ENCODE data around the gene KRTAP5-7.

The KRTAP5-7 gene

DNA sequence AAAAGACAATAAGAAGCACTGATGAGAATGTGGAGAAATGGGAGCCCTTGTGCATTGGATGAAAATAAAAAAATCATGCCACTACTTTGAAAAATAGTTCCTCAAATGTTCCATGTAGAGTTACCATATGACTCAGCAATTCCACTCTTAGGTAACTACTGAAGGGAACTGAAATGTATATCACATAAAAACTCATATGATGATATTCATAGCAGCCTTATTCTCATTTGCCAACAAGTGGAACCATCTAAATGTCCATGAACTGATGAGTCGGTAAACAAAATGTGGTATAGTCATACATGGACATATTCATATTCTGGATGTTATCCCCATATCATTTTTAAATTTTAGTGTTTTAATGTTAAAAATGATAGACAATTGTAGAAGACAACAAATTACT lies 24.6 kb downstream of the KRTAP5-7 start:
- H3K9ac ChIP-seq: no peak overlapping the region
- no peak overlapping the region for H3K4me3 ChIP-seq
- H3K27me3 ChIP-seq: peaks cover 0 to 5% (median 0%) of the 10 kb centered on the region in 11 experiments; a peak in 1 of 22 replicates
- peak overlapping the region in 4 of 11 experiments; percentile 17 to 52 (median 30); a peak in 2 of 22 replicates for H3K27ac ChIP-seq
- H3K9me3 ChIP-seq (replicated peaks in 1 of 11): peaks cover 0 to 6% (median 2%) of the 10 kb centered on the region in 11 experiments; a peak in 10 of 22 replicates
- H3K4me2 ChIP-seq: peak overlapping the region in 8 of 11 experiments; percentile 20 to 66 (median 44); a peak in 14 of 22 replicates
- no peaks in the 10 kb centered on the region; a peak in 1 of 22 replicates for H4K20me1 ChIP-seq
- peaks cover 24 to 48% (median 36%) of the 10 kb centered on the region in 10 experiments for H3K4me1 ChIP-seq
- 0 out of 22 replicates have a peak, but pooled peaks cover 0 to 4% (median 0%) of the 10 kb centered on the region in 11 experiments for H3K36me3 ChIP-seq
- TF ChIP-seq Cebpa-rat (IDR thresholded peaks at IDR 0.05): no peak

DNA sequence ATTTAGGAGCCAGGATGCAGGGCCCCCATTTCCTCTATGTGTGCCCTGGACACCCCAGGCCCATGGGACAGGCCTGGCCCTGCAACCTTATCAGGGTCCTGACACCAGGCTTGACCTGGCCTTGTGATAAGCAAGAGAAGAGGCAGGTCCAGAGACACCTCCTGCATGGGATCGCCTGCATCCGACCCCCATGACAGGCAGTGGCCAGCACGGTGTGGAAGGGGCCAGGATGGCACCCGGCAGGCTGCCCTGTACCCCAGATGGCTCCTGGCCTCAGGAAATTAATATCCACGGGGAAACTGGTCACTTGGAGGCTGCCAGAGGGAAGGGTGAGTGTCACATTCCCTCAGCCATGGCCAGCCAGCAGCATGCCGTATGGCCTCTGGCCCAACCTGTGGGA lies 27.9 kb downstream of the KRTAP5-7 start:
- Histone ChIP-seq H3K27ac (no peak overlapping the region), H3K4me2 (no peak overlapping the region), H3K4me1 (peaks cover 0 to 18% (median 14%) of the 10 kb centered on the region in 10 experiments; a peak in 16 of 20 replicates), H3K36me3 (no peaks in the 10 kb centered on the region), H3K9ac (no peak overlapping the region), H3K27me3 (no peaks in the 10 kb centered on the region; a peak in 1 of 22 replicates), H3K4me3 (no peak overlapping the region), H3K9me3 (replicated peaks in 1 of 11) (no peaks in the 10 kb centered on the region), H4K20me1 (no peaks in the 10 kb centered on the region)
- TF ChIP-seq Cebpa-rat (IDR thresholded peaks at IDR 0.05): no peak

DNA sequence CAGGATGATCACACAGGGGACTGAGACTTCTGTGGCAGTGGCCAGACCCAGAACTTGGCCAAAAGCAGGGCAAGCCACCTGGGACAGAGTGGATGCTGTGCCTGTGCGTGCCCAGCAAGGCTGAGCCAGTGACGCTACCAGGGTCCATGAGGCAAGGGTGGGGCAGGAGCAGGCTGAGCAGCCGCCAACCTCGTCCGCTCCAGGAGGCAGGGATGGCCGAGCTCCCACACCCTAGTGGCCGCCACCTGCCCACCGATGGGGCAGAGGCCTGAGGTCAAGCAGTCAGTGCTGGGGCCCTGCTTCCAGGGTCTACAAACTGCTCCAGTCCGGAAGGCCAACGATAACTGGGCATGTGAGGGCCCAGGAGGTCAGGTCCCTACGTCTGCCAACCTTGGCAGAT lies 28.4 kb downstream of the KRTAP5-7 start:
- Histone ChIP-seq H3K9ac (no peak overlapping the region), H4K20me1 (no peaks in the 10 kb centered on the region), H3K4me2 (no peak overlapping the region), H3K4me1 (peaks cover 0 to 16% (median 13%) of the 10 kb centered on the region in 10 experiments; a peak in 16 of 20 replicates), H3K36me3 (no peaks in the 10 kb centered on the region), H3K9me3 (replicated peaks in 1 of 11) (no peaks in the 10 kb centered on the region), H3K4me3 (no peak overlapping the region), H3K27me3 (no peaks in the 10 kb centered on the region; a peak in 1 of 22 replicates), H3K27ac (no peak overlapping the region)
- no peak for TF ChIP-seq Cebpa-rat (IDR thresholded peaks at IDR 0.05)

DNA sequence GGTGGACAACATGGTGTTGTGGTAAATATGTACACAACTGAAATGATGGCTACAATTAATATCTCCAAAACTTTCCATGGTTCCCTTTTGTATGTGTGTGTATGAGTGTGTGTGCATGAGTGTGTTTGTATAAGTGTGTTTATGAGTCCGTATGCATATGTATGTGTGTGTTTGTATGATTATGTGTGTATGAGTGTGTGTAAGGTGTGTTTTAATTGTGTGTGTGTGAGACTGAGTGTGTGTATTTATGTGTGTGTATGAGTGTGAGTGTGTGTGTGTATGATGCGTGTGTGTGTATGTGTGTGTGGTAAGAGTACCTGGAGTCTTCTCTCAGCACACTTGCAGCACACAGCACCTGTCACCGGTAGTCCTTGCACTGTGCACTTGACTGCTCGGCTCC lies 29.0 kb downstream of the KRTAP5-7 start:
- Histone ChIP-seq H3K27me3 (no peaks in the 10 kb centered on the region; a peak in 1 of 22 replicates), H3K36me3 (no peaks in the 10 kb centered on the region), H3K4me1 (peaks cover 0 to 14% (median 13%) of the 10 kb centered on the region in 10 experiments; a peak in 16 of 20 replicates), H3K27ac (no peak overlapping the region), H3K9me3 (replicated peaks in 1 of 11) (no peaks in the 10 kb centered on the region), H4K20me1 (no peaks in the 10 kb centered on the region), H3K9ac (no peak overlapping the region), H3K4me3 (no peak overlapping the region), H3K4me2 (no peak overlapping the region)
- TF ChIP-seq Cebpa-rat (IDR thresholded peaks at IDR 0.05): no peak

GRCh38 chr11:71557257-71557656 lies 30.2 kb downstream of the KRTAP5-7 start:
- no peak overlapping the region for H3K4me2 ChIP-seq
- no peaks in the 10 kb centered on the region; a peak in 1 of 22 replicates for H3K27me3 ChIP-seq
- H3K27ac ChIP-seq: no peak overlapping the region
- H3K9ac ChIP-seq: no peak overlapping the region
- no peaks in the 10 kb centered on the region for H4K20me1 ChIP-seq
- H3K4me3 ChIP-seq: no peak overlapping the region
- H3K36me3 ChIP-seq: no peaks in the 10 kb centered on the region
- peaks cover 0 to 1% (median 1%) of the 10 kb centered on the region in 10 experiments; a peak in 13 of 20 replicates for H3K4me1 ChIP-seq
- no peaks in the 10 kb centered on the region for H3K9me3 ChIP-seq (replicated peaks in 1 of 11)
- TF ChIP-seq Cebpa-rat (IDR thresholded peaks at IDR 0.05): no peak

DNA sequence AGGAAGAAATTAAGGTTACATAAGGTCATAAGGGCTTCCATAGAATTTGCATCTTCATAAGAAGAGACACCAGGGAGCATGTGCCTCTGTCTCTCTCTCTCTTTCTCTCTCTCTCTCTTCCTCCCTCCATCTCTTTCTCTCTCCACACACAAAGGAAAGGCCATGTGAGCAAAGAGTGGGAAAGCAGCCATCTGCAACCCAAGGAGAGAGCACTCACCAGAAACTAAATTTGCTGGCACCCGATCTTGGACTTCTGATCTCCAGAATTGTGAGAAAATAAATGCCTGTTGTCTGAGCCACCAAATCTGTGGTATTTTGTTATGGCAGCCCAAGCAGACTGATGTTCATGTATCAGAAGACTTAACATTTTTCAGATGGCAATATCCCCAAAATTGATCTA lies 31.9 kb downstream of the KRTAP5-7 start:
- Histone ChIP-seq H3K4me1 (peaks cover 0 to 9% (median 0%) of the 10 kb centered on the region in 10 experiments; a peak in 7 of 20 replicates), H3K4me2 (no peak overlapping the region), H3K4me3 (no peak overlapping the region), H3K27ac (no peak overlapping the region), H3K27me3 (peaks cover 0 to 4% (median under 1%) of the 10 kb centered on the region in 11 experiments; a peak in 2 of 22 replicates), H3K9ac (no peak overlapping the region), H4K20me1 (no peaks in the 10 kb centered on the region), H3K9me3 (replicated peaks in 1 of 11) (no peaks in the 10 kb centered on the region), H3K36me3 (no peaks in the 10 kb centered on the region)
- no peak for TF ChIP-seq Cebpa-rat (IDR thresholded peaks at IDR 0.05)

DNA sequence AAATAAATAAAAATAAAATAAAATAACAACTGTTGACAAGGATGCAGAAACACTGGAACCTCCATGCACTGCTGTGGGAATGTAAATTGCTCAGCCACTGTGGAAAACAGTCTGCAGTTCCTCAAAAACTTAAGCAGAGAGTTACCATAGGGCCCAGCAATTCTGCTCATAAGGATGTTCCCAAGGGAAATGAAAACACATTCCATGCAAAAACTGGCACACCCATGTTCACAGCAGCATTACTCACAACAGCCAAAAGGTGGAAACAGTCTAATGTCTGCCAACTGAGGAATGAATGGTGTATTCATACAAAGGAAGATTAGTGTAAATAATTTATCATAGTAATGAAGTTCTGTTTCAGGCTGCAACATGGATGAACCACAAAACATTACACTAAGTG lies 35.1 kb downstream of the KRTAP5-7 start:
- no peak for TF ChIP-seq Cebpa-rat (IDR thresholded peaks at IDR 0.05)
- no peak overlapping the region for H3K4me2 ChIP-seq
- H3K4me3 ChIP-seq: no peak overlapping the region
- peaks cover 10 to 21% (median 15%) of the 10 kb centered on the region in 10 experiments; a peak in 19 of 20 replicates for H3K4me1 ChIP-seq
- no peaks in the 10 kb centered on the region for H3K9me3 ChIP-seq (replicated peaks in 1 of 11)
- no peaks in the 10 kb centered on the region; a peak in 1 of 22 replicates for H4K20me1 ChIP-seq
- no peak overlapping the region for H3K9ac ChIP-seq
- no peaks in the 10 kb centered on the region for H3K36me3 ChIP-seq
- H3K27ac ChIP-seq: no peak overlapping the region
- peaks cover 0 to 18% (median 8%) of the 10 kb centered on the region in 11 experiments; a peak in 8 of 22 replicates for H3K27me3 ChIP-seq

DNA sequence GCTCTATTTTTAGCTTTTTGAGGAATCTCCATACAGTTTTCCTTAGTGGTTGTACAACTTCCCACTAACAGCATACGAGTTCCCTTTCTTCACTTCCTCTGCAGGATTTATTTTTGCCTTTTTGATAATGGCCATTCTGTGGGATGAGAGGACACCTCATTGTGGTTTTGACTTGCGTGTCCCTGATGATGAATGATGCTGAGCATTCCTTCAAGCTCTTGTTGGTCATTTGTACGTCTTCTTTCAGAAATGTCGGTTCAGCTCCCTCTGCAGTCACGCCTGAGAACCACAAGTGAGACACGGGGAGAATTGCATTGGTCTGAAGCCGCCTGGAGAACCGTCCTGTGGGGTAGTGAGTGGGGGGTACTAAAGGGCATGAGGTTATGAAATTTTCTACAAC lies 36.3 kb downstream of the KRTAP5-7 start:
- no peak overlapping the region for H3K27ac ChIP-seq
- H3K4me1 ChIP-seq: peaks cover 10 to 21% (median 15%) of the 10 kb centered on the region in 10 experiments; a peak in 19 of 20 replicates
- no peaks in the 10 kb centered on the region for H3K36me3 ChIP-seq
- H3K4me2 ChIP-seq: peak overlapping the region in 3 of 11 experiments; percentile 14 to 74 (median 74); a peak in 6 of 22 replicates
- H4K20me1 ChIP-seq: no peaks in the 10 kb centered on the region; a peak in 1 of 22 replicates
- H3K4me3 ChIP-seq: no peak overlapping the region
- H3K9ac ChIP-seq: no peak overlapping the region
- TF ChIP-seq Cebpa-rat (IDR thresholded peaks at IDR 0.05): no peak
- peaks cover 0 to 25% (median 12%) of the 10 kb centered on the region in 11 experiments; a peak in 8 of 22 replicates for H3K27me3 ChIP-seq
- no peaks in the 10 kb centered on the region for H3K9me3 ChIP-seq (replicated peaks in 1 of 11)

- no peak overlapping the region for H3K9ac ChIP-seq
- H3K27me3 ChIP-seq: peaks cover 0 to 28% (median 12%) of the 10 kb centered on the region in 11 experiments; a peak in 8 of 22 replicates
- H4K20me1 ChIP-seq: no peaks in the 10 kb centered on the region; a peak in 2 of 22 replicates
- H3K9me3 ChIP-seq (replicated peaks in 1 of 11): no peaks in the 10 kb centered on the region
- no peak overlapping the region for H3K4me3 ChIP-seq
- no peak overlapping the region for H3K27ac ChIP-seq
- TF ChIP-seq Cebpa-rat (IDR thresholded peaks at IDR 0.05): no peak
- H3K4me1 ChIP-seq: peaks cover 10 to 21% (median 15%) of the 10 kb centered on the region in 10 experiments; a peak in 19 of 20 replicates
- H3K36me3 ChIP-seq: no peaks in the 10 kb centered on the region
- H3K4me2 ChIP-seq: peak overlapping the region in 2 of 11 experiments; percentile 74; a peak in 4 of 22 replicates
These were observed 37.4 kb downstream of the KRTAP5-7 start for GRCh38 chr11:71564430-71564829.
